IgD-negative memory B cell (primary cell): ENCODE data around the gene AKIP1. TPM values are rescaled to one million over a fixed set of nuclear protein-coding genes. Genes with fewer than 3 reads are reported as not detected.
A peak's percentile ranks its signal among the peaks of the same experiment; 100 is the strongest.

Experiments used
- H3K27ac Mint-ChIP-seq, 3 donors: one replicate each; pipeline ENCODE4 v1.8.0; 2020 to 2022; ENCODE audit warnings: mild to moderate bottlenecking in 3 of 3, mixed read lengths in 3 of 3, moderate library complexity in 1 of 3
- H3K27me3 Mint-ChIP-seq: one replicate; pipeline ENCODE4 v1.8.0; 2021; ENCODE audit warnings: mixed read lengths
- H3K36me3 Mint-ChIP-seq: one replicate; pipeline ENCODE4 v1.8.0; 2020; ENCODE audit warnings: mild to moderate bottlenecking, mixed read lengths
- H3K4me1 Mint-ChIP-seq, 3 donors: one replicate each; pipeline ENCODE4 v1.8.0; 2020 to 2022; ENCODE audit warnings: mixed read lengths in 3 of 3, mild to moderate bottlenecking in 1 of 3
- H3K4me3 Mint-ChIP-seq, 4 donors: one replicate each; pipeline ENCODE4 v1.8.0; 2020 to 2022; ENCODE audit warnings: mild to moderate bottlenecking in 4 of 4, mixed read lengths in 4 of 4, moderate library complexity in 3 of 4
- H3K9me3 Mint-ChIP-seq, 3 donors: one replicate each; pipeline ENCODE4 v1.8.0; 2020 to 2021; ENCODE audit warnings: mixed read lengths in 3 of 3, mild to moderate bottlenecking in 1 of 3
- polyA plus RNA-seq: library from polyadenylated mRNA; unstranded; fragments of 300-500 nt; fragmentation: Illumina TruSeq; gene quantifications from one replicate; pipeline ENCODE4 v1.2.3, GENCODE V29; 2021

The AKIP1 gene
- polyA plus RNA-seq, 1 donor from 2014 or later, result 5.3 TPM

GRCh38 chr11:8899119-8899753 is 11.8 kb upstream of the AKIP1 start:
- H3K9me3 Mint-ChIP-seq, result peaks cover 8 to 24% (median 13%) of the 10 kb centered on the region in 3 donors

GRCh38 chr11:8905528-8906165 is 5.3 kb upstream of the AKIP1 start:
- Mint-ChIP-seq H3K27me3 (peaks cover 2% of the 10 kb centered on the region), H3K9me3 (peaks cover 2 to 4% (median 2%) of the 10 kb centered on the region in 3 donors), H3K27ac (no peak overlapping the region)

More at GRCh38 chr11:8899119-8899753, 11.8 kb upstream of the AKIP1 start:
- Mint-ChIP-seq H3K4me1 (peaks cover 0 to 2% (median 0%) of the 10 kb centered on the region in 3 donors), H3K36me3 (peaks cover 10% of the 10 kb centered on the region), H3K27ac (no peak overlapping the region), H3K4me3 (peak overlapping the region in 1 of 4 donors; percentile 17), H3K27me3 (peaks cover 3% of the 10 kb centered on the region)

GRCh38 chr11:8907116-8907515 is 3.9 kb upstream of the AKIP1 start:
- H3K27ac Mint-ChIP-seq, result no peak overlapping the region
- H3K4me1 Mint-ChIP-seq, result peaks cover 9 to 27% (median 15%) of the 10 kb centered on the region in 3 donors
- peak overlapping the region in 1 of 4 donors; percentile 59 for H3K4me3 Mint-ChIP-seq
- H3K36me3 Mint-ChIP-seq, result peaks cover 3% of the 10 kb centered on the region
- no peaks in the 10 kb centered on the region for H3K27me3 Mint-ChIP-seq
- H3K9me3 Mint-ChIP-seq, result peaks cover 0 to 2% (median 2%) of the 10 kb centered on the region in 3 donors

More at GRCh38 chr11:8905528-8906165, 5.3 kb upstream of the AKIP1 start:
- Mint-ChIP-seq H3K36me3 (peaks cover 6% of the 10 kb centered on the region), H3K4me3 (peak overlapping the region in 1 of 4 donors; percentile 50), H3K4me1 (peaks cover 8 to 27% (median 15%) of the 10 kb centered on the region in 3 donors)

GRCh38 chr11:8908099-8908498 is 2.9 kb upstream of the AKIP1 start:
- Mint-ChIP-seq H3K4me3 (peak overlapping the region in 1 of 4 donors; percentile 91), H3K27me3 (no peaks in the 10 kb centered on the region), H3K4me1 (peaks cover 9 to 27% (median 15%) of the 10 kb centered on the region in 3 donors), H3K9me3 (no peaks in the 10 kb centered on the region), H3K27ac (no peak overlapping the region), H3K36me3 (no peaks in the 10 kb centered on the region)

GRCh38 chr11:8910649-8911026 is 351 bp upstream of the AKIP1 start:
- no peaks in the 10 kb centered on the region for H3K36me3 Mint-ChIP-seq
- peak overlapping the region in 1 of 3 donors; percentile 88 for H3K27ac Mint-ChIP-seq
- no peaks in the 10 kb centered on the region for H3K27me3 Mint-ChIP-seq
- peaks cover 19 to 42% (median 23%) of the 10 kb centered on the region in 3 donors for H3K4me1 Mint-ChIP-seq
- peak overlapping the region; percentile 89 to 97 (median 94) for H3K4me3 Mint-ChIP-seq
- no peaks in the 10 kb centered on the region for H3K9me3 Mint-ChIP-seq

GRCh38 chr11:8913961-8914660 is 3.1 kb downstream of the AKIP1 start:
- Mint-ChIP-seq H3K4me3 (peak overlapping the region; percentile 32 to 81 (median 68)), H3K4me1 (peaks cover 14 to 26% (median 16%) of the 10 kb centered on the region in 3 donors), H3K27me3 (no peaks in the 10 kb centered on the region), H3K27ac (peak overlapping the region in 2 of 3 donors; percentile 55 to 84), H3K9me3 (no peaks in the 10 kb centered on the region), H3K36me3 (no peaks in the 10 kb centered on the region)

- Mint-ChIP-seq H3K4me1 (peaks cover 14 to 21% (median 16%) of the 10 kb centered on the region in 3 donors), H3K36me3 (no peaks in the 10 kb centered on the region), H3K9me3 (no peaks in the 10 kb centered on the region), H3K27me3 (no peaks in the 10 kb centered on the region), H3K4me3 (peak overlapping the region in 2 of 4 donors; percentile 32 to 78), H3K27ac (peak overlapping the region in 1 of 3 donors; percentile 84)
Observed at GRCh38 chr11:8914661-8915018, 3.7 kb downstream of the AKIP1 start.

- Mint-ChIP-seq H3K4me1 (peaks cover 8 to 15% (median 12%) of the 10 kb centered on the region in 3 donors), H3K9me3 (no peaks in the 10 kb centered on the region), H3K27ac (no peak overlapping the region), H3K36me3 (peaks cover 2% of the 10 kb centered on the region), H3K27me3 (no peaks in the 10 kb centered on the region), H3K4me3 (no peak overlapping the region)
Observed at GRCh38 chr11:8917157-8917825, 6.3 kb downstream of the AKIP1 start.

GRCh38 chr11:8922691-8923090 is 11.7 kb downstream of the AKIP1 start:
- H3K4me1 Mint-ChIP-seq, result no peaks in the 10 kb centered on the region
- H3K4me3 Mint-ChIP-seq, result no peak overlapping the region
- H3K36me3 Mint-ChIP-seq, result peaks cover 4% of the 10 kb centered on the region
- no peaks in the 10 kb centered on the region for H3K9me3 Mint-ChIP-seq
- H3K27ac Mint-ChIP-seq, result no peak overlapping the region
- no peaks in the 10 kb centered on the region for H3K27me3 Mint-ChIP-seq

- Mint-ChIP-seq H3K9me3 (no peaks in the 10 kb centered on the region), H3K27me3 (no peaks in the 10 kb centered on the region), H3K36me3 (peaks cover 2% of the 10 kb centered on the region), H3K27ac (no peak overlapping the region), H3K4me1 (no peaks in the 10 kb centered on the region), H3K4me3 (no peak overlapping the region)
Observed at GRCh38 chr11:8925711-8926110, 14.7 kb downstream of the AKIP1 start.

- no peaks in the 10 kb centered on the region for H3K9me3 Mint-ChIP-seq
- peaks cover 2% of the 10 kb centered on the region for H3K36me3 Mint-ChIP-seq
- no peak overlapping the region for H3K4me3 Mint-ChIP-seq
- no peaks in the 10 kb centered on the region for H3K4me1 Mint-ChIP-seq
- no peak overlapping the region for H3K27ac Mint-ChIP-seq
- no peaks in the 10 kb centered on the region for H3K27me3 Mint-ChIP-seq
Observed at GRCh38 chr11:8926236-8926635, 15.2 kb downstream of the AKIP1 start.

GRCh38 chr11:8927233-8927632 is 16.2 kb downstream of the AKIP1 start:
- H3K9me3 Mint-ChIP-seq, result no peaks in the 10 kb centered on the region
- H3K27ac Mint-ChIP-seq, result no peak overlapping the region
- no peaks in the 10 kb centered on the region for H3K27me3 Mint-ChIP-seq
- H3K36me3 Mint-ChIP-seq, result peaks cover 2% of the 10 kb centered on the region
- H3K4me3 Mint-ChIP-seq, result no peak overlapping the region
- no peaks in the 10 kb centered on the region for H3K4me1 Mint-ChIP-seq

- Mint-ChIP-seq H3K4me1 (no peaks in the 10 kb centered on the region), H3K9me3 (no peaks in the 10 kb centered on the region), H3K4me3 (no peak overlapping the region), H3K27me3 (no peaks in the 10 kb centered on the region), H3K36me3 (peaks cover 2% of the 10 kb centered on the region), H3K27ac (no peak overlapping the region)
Observed at GRCh38 chr11:8928205-8928604, 17.2 kb downstream of the AKIP1 start.

GRCh38 chr11:8928981-8929615 is 18.1 kb downstream of the AKIP1 start:
- no peaks in the 10 kb centered on the region for H3K9me3 Mint-ChIP-seq
- H3K36me3 Mint-ChIP-seq, result peaks cover 2% of the 10 kb centered on the region
- H3K4me1 Mint-ChIP-seq, result no peaks in the 10 kb centered on the region
- H3K27me3 Mint-ChIP-seq, result no peaks in the 10 kb centered on the region
- no peak overlapping the region for H3K4me3 Mint-ChIP-seq
- no peak overlapping the region for H3K27ac Mint-ChIP-seq
